NCI-H1694 (cell line): Measurements from ENCODE around the gene PTPN23.

Source experiments
- DNase-seq: peaks from one replicate; lab custom pipeline; 2025; lab: John Stamatoyannopoulos, UW

Gene PTPN23

DNA sequence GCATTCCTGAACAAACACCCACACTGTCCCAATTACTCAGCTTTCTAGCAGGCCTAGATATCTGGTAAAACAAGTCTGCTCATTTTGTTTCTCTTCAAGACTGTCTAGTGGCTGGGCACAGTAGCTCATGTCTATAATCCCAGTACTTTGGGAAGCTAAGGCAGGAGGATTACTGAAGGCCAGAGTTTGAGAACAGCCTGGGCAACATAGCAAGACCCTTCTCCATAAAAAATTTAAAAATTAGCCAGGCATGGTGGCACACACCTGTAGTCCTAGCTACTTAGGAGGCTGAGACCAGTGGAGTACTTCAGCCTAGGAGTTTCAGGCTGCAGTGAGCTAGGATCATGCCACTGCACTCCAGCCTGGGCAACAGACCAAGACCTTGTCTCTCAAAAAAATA lies 6.2 kb upstream of the PTPN23 start:
- no peak for DNase-seq

DNA sequence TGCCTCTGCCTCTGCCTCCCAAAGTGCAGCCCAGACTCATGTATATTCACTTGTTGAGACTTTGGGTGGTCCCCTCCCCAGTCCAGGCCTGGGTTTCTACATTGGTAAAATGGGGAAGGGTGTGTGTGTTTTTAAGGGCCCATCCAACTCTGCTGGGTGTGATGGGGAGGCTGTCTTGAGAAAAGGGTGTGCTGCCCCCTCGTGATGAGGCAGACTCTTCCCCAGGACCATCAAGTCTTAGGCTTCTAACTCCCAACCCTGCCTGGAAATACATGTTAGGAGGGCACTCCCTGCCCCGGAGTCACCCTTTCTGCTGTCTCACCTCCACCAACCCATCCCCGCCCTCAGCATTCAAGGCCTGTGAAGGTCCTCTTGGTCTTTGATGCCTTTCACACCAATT lies 4.4 kb upstream of the PTPN23 start:
- no peak for DNase-seq

- DNase-seq = no peak
Observed at GRCh38 chr3:47377186-47377585, 3.6 kb upstream of the PTPN23 start.

DNA sequence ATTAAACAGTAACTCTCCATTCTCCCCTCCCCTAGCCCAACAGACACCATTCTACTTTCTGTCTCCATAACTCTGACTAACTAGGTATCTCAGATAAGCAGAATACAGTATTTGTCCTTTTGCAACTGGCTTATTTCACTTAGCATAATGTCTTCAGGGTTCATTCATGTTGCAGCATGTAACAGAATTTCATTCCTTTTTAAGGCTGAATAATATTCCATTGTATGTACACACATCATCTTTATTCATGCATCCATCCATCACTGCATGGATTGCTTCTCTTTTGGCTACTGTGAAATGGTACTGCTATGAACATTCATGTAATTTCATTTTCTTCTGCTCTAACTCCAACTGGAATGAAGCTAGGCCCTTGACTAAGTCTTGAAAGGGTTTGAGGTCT lies 2.0 kb upstream of the PTPN23 start:
- DNase-seq = no peak

- DNase-seq = no peak
Observed at GRCh38 chr3:47379411-47379899, 1.4 kb upstream of the PTPN23 start.

DNA sequence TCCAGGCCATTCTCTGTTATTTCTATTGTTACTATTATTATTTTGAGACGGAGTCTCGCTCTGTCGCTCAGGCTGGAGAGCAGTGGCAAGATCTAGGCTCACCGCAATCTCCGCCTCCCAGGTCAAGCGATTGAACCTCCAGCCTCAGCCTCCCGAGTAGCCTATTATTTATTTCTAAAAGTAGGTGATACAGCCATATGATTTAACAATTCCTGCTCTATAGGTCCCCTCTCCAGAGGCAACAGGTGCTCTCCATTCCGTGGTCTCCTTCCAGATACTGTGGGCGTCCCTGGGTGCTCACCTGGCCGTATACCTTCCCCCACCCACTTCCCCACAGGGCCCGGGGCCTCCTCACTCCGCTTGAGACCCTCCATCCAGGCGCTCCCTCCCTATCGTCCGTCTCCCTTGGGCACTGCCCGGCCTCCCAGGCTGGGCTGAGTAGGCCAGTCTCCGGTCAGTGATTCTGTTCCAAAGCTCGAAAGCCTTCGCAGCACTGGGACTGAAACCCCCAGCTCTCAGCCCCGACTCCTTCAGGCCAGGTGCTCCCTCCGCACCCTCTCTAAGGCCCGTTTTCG lies 708 bp upstream of the PTPN23 start:
- DNase-seq = no peak

- peak; percentile 14 for DNase-seq
Observed at GRCh38 chr3:47381317-47382157, 716 bp downstream of the PTPN23 start.

DNA sequence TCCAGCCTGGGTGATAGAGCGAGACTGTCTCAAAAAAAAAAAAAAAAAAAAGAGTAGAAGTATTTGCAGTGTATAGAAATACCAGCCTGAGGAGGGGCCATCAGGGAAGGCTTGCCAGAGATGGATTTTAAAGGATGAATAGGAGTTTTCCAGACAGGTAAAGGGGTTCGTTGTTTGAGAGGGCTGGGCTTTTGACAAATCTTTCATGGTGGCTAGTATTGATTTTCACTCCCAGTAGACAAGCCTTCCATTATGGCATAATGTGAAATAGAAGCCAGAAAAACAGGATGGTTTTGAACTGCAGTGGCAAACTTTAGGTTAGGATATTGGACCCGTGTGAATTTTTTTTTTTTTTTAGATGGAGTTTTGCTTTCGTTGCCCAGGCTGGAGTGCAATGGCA lies 3.6 kb downstream of the PTPN23 start:
- DNase-seq = no peak

DNA sequence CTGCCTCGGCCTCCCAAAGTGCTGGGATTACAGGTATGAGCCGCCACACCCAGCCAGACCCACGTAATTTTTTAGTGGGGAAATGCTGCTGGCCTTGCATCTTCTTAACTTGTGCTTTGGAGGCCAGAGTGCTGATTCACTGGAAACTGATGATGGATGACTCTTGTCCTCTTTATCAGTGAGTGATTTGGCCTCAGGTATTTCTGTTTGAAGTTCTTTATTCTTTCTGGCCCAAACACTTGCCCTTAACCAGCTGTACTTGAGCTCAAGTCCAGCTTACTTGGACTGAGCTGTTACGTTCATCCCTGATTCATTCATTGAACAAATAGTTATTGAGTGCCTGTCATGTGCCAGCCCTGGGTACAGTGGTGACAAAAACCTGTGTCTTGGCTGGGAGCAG lies 4.2 kb downstream of the PTPN23 start:
- no peak for DNase-seq

- DNase-seq = no peak
Observed at GRCh38 chr3:47385796-47386195, 5.0 kb downstream of the PTPN23 start.

- no peak for DNase-seq
Observed at GRCh38 chr3:47392933-47393332, 12.1 kb downstream of the PTPN23 start.

DNA sequence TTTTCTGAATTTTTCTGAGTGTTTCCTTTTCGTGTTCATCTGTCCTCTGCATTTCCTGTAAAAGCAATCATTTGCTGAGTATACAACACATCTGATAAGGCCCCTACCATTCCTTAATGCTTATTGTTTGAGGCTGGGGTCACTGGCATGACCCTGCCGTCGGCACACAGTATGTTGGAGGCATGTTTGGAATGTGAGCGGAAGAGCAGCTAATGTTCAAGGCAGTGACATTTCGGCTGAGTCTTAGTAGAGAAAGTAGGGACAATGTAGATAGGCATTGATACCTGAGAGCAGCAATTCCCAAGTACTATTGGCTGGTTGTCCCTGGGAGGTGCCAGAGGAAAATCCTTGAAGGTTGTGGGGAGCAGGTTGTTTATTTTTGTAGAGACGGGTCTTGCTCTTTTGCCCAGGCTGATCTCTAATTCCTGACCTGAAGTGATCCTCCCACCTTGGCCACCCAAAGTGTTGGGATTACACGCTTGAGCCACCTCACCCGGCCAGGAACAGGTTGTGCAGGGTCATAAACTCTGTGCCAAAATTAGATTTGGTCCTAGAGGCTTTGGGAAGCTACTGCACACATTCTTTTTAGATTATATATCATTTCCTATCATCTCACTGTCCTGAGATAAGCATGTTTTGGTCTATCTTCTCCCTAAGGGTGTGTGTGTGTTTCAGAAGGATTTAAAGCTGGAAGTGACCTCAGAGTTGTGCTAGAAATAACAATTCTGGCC lies 13.5 kb downstream of the PTPN23 start:
- DNase-seq = no peak

GRCh38 chr3:47394881-47395280 lies 14.1 kb downstream of the PTPN23 start:
- DNase-seq = peak; percentile 58

DNA sequence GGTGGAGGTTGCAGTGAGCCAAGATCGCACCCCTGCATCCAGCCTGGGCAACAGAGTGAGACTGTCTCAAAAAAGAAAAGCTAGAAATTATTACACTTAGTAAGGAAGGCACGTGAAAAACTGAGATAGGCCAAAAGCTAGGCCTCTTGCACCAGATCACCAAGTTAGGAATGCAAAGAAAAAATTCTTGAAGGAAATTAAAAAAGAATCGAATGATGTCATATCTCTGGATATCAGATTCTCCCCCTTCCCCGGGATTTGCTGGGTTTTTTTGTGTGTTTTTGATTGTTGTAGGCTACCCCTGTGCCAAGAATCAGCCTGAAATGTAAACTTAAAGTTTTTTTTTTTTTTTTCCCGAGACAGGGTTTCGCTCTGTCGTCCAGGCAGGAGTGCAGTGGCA lies 17.4 kb downstream of the PTPN23 start:
- DNase-seq = no peak

- no peak for DNase-seq
Observed at GRCh38 chr3:47399016-47399415, 18.2 kb downstream of the PTPN23 start.

- no peak for DNase-seq
Observed at GRCh38 chr3:47399531-47400270, 18.9 kb downstream of the PTPN23 start.

- DNase-seq = no peak
Observed at GRCh38 chr3:47404431-47404876, 23.6 kb downstream of the PTPN23 start.

GRCh38 chr3:47404955-47405790 lies 24.4 kb downstream of the PTPN23 start:
- no peak for DNase-seq

GRCh38 chr3:47405820-47406761 lies 25.3 kb downstream of the PTPN23 start:
- no peak for DNase-seq

GRCh38 chr3:47406762-47407149 lies 25.9 kb downstream of the PTPN23 start:
- no peak for DNase-seq
